DOHH2 (cell line): Measurements from ENCODE around the gene MXD4.

ENCODE experiments used
- H3F3A ChIP-seq: fragments of 200-600 bp; sonication (generic), shearing (Covaris generic); 2 replicates; pipeline ENCODE4 v1.6.0; 2016; ENCODE audit warnings: antibody characterized with exemption, mild to moderate bottlenecking; ENCODE audit not compliant: control insufficient read depth, insufficient read depth
- H3K27ac ChIP-seq: fragments of 200-600 bp; sonication (generic); 2 replicates; pipeline ENCODE4 v1.5.1; 2014; ENCODE audit warnings: low read depth, mild to moderate bottlenecking, low read length, moderate library complexity
- H3K27me3 ChIP-seq: fragments of 200-600 bp; sonication (generic); 2 replicates; pipeline ENCODE4 v1.6.1; 2014; ENCODE audit warnings: mild to moderate bottlenecking, low read length, mixed read lengths; ENCODE audit not compliant: control insufficient read depth
- H3K36me3 ChIP-seq: fragments of 200-600 bp; sonication (generic); 2 replicates; pipeline ENCODE4 v1.6.1; 2014; ENCODE audit warnings: mild to moderate bottlenecking, low read length, moderate library complexity, mixed read lengths; ENCODE audit not compliant: control insufficient read depth
- H3K4me1 ChIP-seq: fragments of 200-600 bp; sonication (generic); 2 replicates; pipeline ENCODE4 v1.6.1; 2014; ENCODE audit warnings: mild to moderate bottlenecking, low read length, mixed read lengths; ENCODE audit not compliant: control insufficient read depth
- H3K4me2 ChIP-seq: fragments of 200-600 bp; sonication (generic); 2 replicates; pipeline ENCODE4 v1.6.0; 2014; ENCODE audit warnings: mild to moderate bottlenecking, low read length, moderate library complexity
- H3K4me3 ChIP-seq: fragments of 200-600 bp; sonication (generic); 2 replicates; pipeline ENCODE4 v1.5.1; 2014; ENCODE audit warnings: mild to moderate bottlenecking, low read length, mixed read lengths
- H3K79me2 ChIP-seq: fragments of 200-600 bp; sonication (generic); 2 replicates; pipeline ENCODE4 v1.6.1; 2014; ENCODE audit warnings: mild to moderate bottlenecking, low read length, mixed read lengths; ENCODE audit not compliant: control insufficient read depth
- H3K9me2 ChIP-seq: fragments of 200-600 bp; sonication (generic); replicated peaks from 2 replicates; pipeline ENCODE4 v1.6.1; 2014; ENCODE audit warnings: mild to moderate bottlenecking, low read length, mixed read lengths; ENCODE audit not compliant: control insufficient read depth
- H3K9me3 ChIP-seq: fragments of 200-600 bp; sonication (generic); 2 replicates; pipeline ENCODE4 v1.6.1; 2014; ENCODE audit warnings: antibody characterized with exemption, low read length, mixed read lengths; ENCODE audit not compliant: control insufficient read depth, insufficient read depth
- H4K20me1 ChIP-seq: fragments of 200-600 bp; sonication (generic); 2 replicates; pipeline ENCODE4 v1.6.0; 2014; ENCODE audit warnings: low read depth, mild to moderate bottlenecking, antibody characterized with exemption, low read length, moderate library complexity; ENCODE audit not compliant: control insufficient read depth, insufficient read depth
- CTCF ChIP-seq: fragments of 200-600 bp; sonication (generic); IDR thresholded peaks from one replicate; pipeline ENCODE4 v1.5.1; 2014; ENCODE audit warnings: antibody characterized with exemption, mild to moderate bottlenecking, low read depth, low read length; ENCODE audit not compliant: poor library complexity, severe bottlenecking
- EZH2phosphoT487 ChIP-seq: fragments of 200-600 bp; sonication (generic); IDR thresholded peaks from 2 replicates; pipeline ENCODE4 v1.6.1; 2017; ENCODE audit warnings: borderline replicate concordance, mild to moderate bottlenecking, antibody characterized with exemption, low read length, moderate library complexity, mixed read lengths

MXD4 gene

GRCh38 chr4:2262944-2263250 lies 988 bp upstream of the MXD4 start:
- TF ChIP-seq CTCF (no peak), EZH2phosphoT487 (no peak)
- no peaks in the 10 kb centered on the region for H3K79me2 ChIP-seq
- H3K9me3 ChIP-seq = no peaks in the 10 kb centered on the region
- no peaks in the 10 kb centered on the region for H3K27me3 ChIP-seq
- H3K36me3 ChIP-seq = no peaks in the 10 kb centered on the region
- peak overlapping the region; percentile 97 for H3K4me2 ChIP-seq
- H3F3A ChIP-seq = no peaks in the 10 kb centered on the region
- H4K20me1 ChIP-seq = no peaks in the 10 kb centered on the region
- no peak overlapping the region for H3K27ac ChIP-seq
- H3K9me2 ChIP-seq = no peaks in the 10 kb centered on the region
- peaks cover 26% of the 10 kb centered on the region for H3K4me1 ChIP-seq
- peak overlapping the region; percentile 87 for H3K4me3 ChIP-seq

- no peaks in the 10 kb centered on the region for H3K27me3 ChIP-seq
- no peaks in the 10 kb centered on the region for H3K9me2 ChIP-seq
- H3K4me2 ChIP-seq = peak overlapping the region; percentile 97
- no peaks in the 10 kb centered on the region for H4K20me1 ChIP-seq
- no peaks in the 10 kb centered on the region for H3K9me3 ChIP-seq
- H3K79me2 ChIP-seq = no peaks in the 10 kb centered on the region
- TF ChIP-seq EZH2phosphoT487 (no peak), CTCF (no peak)
- peak overlapping the region; percentile 28; the same call in 1 of the 2 replicates for H3K27ac ChIP-seq
- no peaks in the 10 kb centered on the region for H3F3A ChIP-seq
- peaks cover 26% of the 10 kb centered on the region for H3K4me1 ChIP-seq
- H3K4me3 ChIP-seq = peak overlapping the region; percentile 87
- H3K36me3 ChIP-seq = no peaks in the 10 kb centered on the region
Observed at GRCh38 chr4:2262145-2262943, 435 bp upstream of the MXD4 start.

GRCh38 chr4:2261110-2261852 lies 628 bp downstream of the MXD4 start:
- Histone ChIP-seq H3K27ac (no peak overlapping the region), H3K4me3 (peak overlapping the region; percentile 80), H4K20me1 (no peaks in the 10 kb centered on the region), H3K9me2 (no peaks in the 10 kb centered on the region), H3K27me3 (no peaks in the 10 kb centered on the region), H3F3A (no peaks in the 10 kb centered on the region), H3K36me3 (no peaks in the 10 kb centered on the region), H3K4me2 (peak overlapping the region; percentile 82), H3K79me2 (no peaks in the 10 kb centered on the region), H3K9me3 (no peaks in the 10 kb centered on the region), H3K4me1 (peaks cover 26% of the 10 kb centered on the region)
- TF ChIP-seq CTCF (no peak), EZH2phosphoT487 (no peak)
